CD4-positive, alpha-beta T cell (primary cell): ENCODE data around the gene ARHGEF6. TPM values are rescaled to one million over a fixed set of nuclear protein-coding genes. Genes with fewer than 3 reads are reported as not detected.
A peak's percentile ranks its signal among the peaks of the same experiment; 100 is the strongest.

Experiments
- ATAC-seq: fragments of 200-7000 bp; cut with Tn5 transposase; one replicate; pipeline ENCODE4 v1.10.0; 2022; ENCODE audit warnings: mild to moderate bottlenecking; ENCODE audit not compliant: poor library complexity
- CTCF ChIA-PET: fragments of 350-600 bp; sonication (Branson Sonifier 250); formaldehyde crosslinking; loops from one replicate; lab custom pipeline; 2021; ENCODE audit warnings: antibody characterized with exemption, inconsistent platforms; lab: Charles Lee
- POLR2A ChIA-PET: fragments of 350-600 bp; sonication (Branson Sonifier 250); formaldehyde crosslinking; loops from one replicate; lab custom pipeline; 2021; ENCODE audit warnings: antibody characterized with exemption, inconsistent platforms; lab: Charles Lee
- DNase-seq, 14 experiments: peaks; one replicate each; pipeline ENCODE4 v3.0.0-alpha.2; 2013 to 2020; ENCODE audit warnings: mixed read lengths in 2 of 14
- H3K27ac ChIP-seq, 2 donors: one replicate each; pipeline versions ENCODE4 v1.5.1 to v1.7.0; 2013; ENCODE audit warnings: low read length in 2 of 2, low read depth in 1 of 2, mild to moderate bottlenecking in 1 of 2
- H3K27me3 ChIP-seq, 2 experiments: 1 replicate in 1 of 2; 2 replicates in 1 of 2; pipeline versions ENCODE4 v1.6.1 to v1.7.0; 2013; ENCODE audit warnings: low read length in 2 of 2, control low read depth in 1 of 2, mild to moderate bottlenecking in 1 of 2, moderate library complexity in 1 of 2; ENCODE audit not compliant: insufficient read depth in 2 of 2, control insufficient read depth in 1 of 2
- H3K36me3 ChIP-seq: one replicate; pipeline ENCODE4 v1.6.1; 2013; ENCODE audit warnings: low read length, control low read depth; ENCODE audit not compliant: insufficient read depth
- H3K4me1 ChIP-seq: one replicate; pipeline ENCODE4 v1.6.1; 2013; ENCODE audit warnings: low read length, control low read depth; ENCODE audit not compliant: insufficient read depth
- H3K4me3 ChIP-seq: one replicate; pipeline ENCODE4 v1.5.1; 2013; ENCODE audit warnings: mild to moderate bottlenecking, low read length, moderate library complexity
- H3K9me3 ChIP-seq, 2 experiments: 1 replicate in 1 of 2; 2 replicates in 1 of 2; pipeline versions ENCODE4 v1.6.1 to v1.7.0; 2013; ENCODE audit warnings: low read length in 2 of 2, mild to moderate bottlenecking in 2 of 2, control low read depth in 1 of 2, moderate library complexity in 1 of 2; ENCODE audit not compliant: control insufficient read depth in 1 of 2, insufficient read depth in 1 of 2
- H3K27ac Mint-ChIP-seq: one replicate; pipeline ENCODE4 v1.8.0; 2020; ENCODE audit warnings: mixed read lengths
- H3K27me3 Mint-ChIP-seq: one replicate; pipeline ENCODE4 v1.8.0; 2021; ENCODE audit warnings: mixed read lengths
- H3K36me3 Mint-ChIP-seq: one replicate; pipeline ENCODE4 v1.8.0; 2021; ENCODE audit warnings: low read depth, mixed read lengths
- H3K4me1 Mint-ChIP-seq: one replicate; pipeline ENCODE4 v1.8.0; 2021; ENCODE audit warnings: low read depth, mixed read lengths
- H3K4me3 Mint-ChIP-seq: one replicate; pipeline ENCODE4 v1.8.0; 2020; ENCODE audit warnings: mild to moderate bottlenecking, mixed read lengths
- H3K9me3 Mint-ChIP-seq: one replicate; pipeline ENCODE4 v1.8.0; 2020; ENCODE audit warnings: mixed read lengths
- CTCF ChIP-seq: fragments of 200-600 bp; IDR thresholded peaks from one replicate; pipeline ENCODE4 v1.8.0; 2022; ENCODE audit warnings: antibody characterized with exemption, mild to moderate bottlenecking
- intact Hi-C, 2 experiments: fragments of 100-400 bp; cut with DNase I in 1 of 2; cut with micrococcal nuclease in 1 of 2; formaldehyde crosslinking; loops; one replicate each; pipeline versions ENCODE4 v1.15.1 to v1.9.0; 2023 to 2025; cut with DNase I, micrococcal nuclease
- total RNA-seq, 174 experiments: library from RNA in 2 of 174; stranded (reverse) in 2 of 174; gene quantifications; one replicate each; pipeline ENCODE4 v1.2.3 and lab custom pipeline; 2021 to 2026

The ARHGEF6 gene
- total RNA-seq, 2 experiments from 2014 or later = 43.3 to 45.3 TPM

- H3K36me3 ChIP-seq = peaks cover 3% of the 10 kb centered on the region
- peak in 3 of 14 experiments; percentile 58 to 66 (median 63) for DNase-seq
- peak; percentile 44 for ATAC-seq
- H3K27me3 Mint-ChIP-seq = no peaks in the 10 kb centered on the region
- H3K4me3 ChIP-seq = no peak overlapping the region
- no peaks in the 10 kb centered on the region for H3K9me3 ChIP-seq
- intact Hi-C loops = loop anchor here in 1 of 2 experiments (5.0 kb wide), 1 partner anchor 39 kb away; no protein-coding TSS in a partner anchor
- no peaks in the 10 kb centered on the region for H3K27me3 ChIP-seq
- peak overlapping the region; percentile 95 for H3K27ac Mint-ChIP-seq
- peaks cover 59% of the 10 kb centered on the region for H3K4me1 ChIP-seq
- TF ChIP-seq CTCF = no peak
- H3K4me1 Mint-ChIP-seq = peaks cover 90% of the 10 kb centered on the region
- H3K36me3 Mint-ChIP-seq = peaks cover 31% of the 10 kb centered on the region
- ChIA-PET CTCF (no interaction called here), POLR2A (interaction anchor here (1.2 to 4.1 kb wide), 5 partner anchors 16 to 82 kb away, joined by 3 to 18 read pairs (median 10); no protein-coding TSS in a partner anchor)
- peak overlapping the region; percentile 42 for H3K4me3 Mint-ChIP-seq
- peak overlapping the region; percentile 58 to 67 for H3K27ac ChIP-seq
- no peaks in the 10 kb centered on the region for H3K9me3 Mint-ChIP-seq
Observed at GRCh38 chrX:136691028-136691809, 89.5 kb downstream of the ARHGEF6 start.

GRCh38 chrX:136689436-136689835 is 91.3 kb downstream of the ARHGEF6 start:
- Histone ChIP-seq H3K27me3 (no peaks in the 10 kb centered on the region), H3K4me1 (peaks cover 62% of the 10 kb centered on the region), H3K9me3 (no peaks in the 10 kb centered on the region), H3K36me3 (peaks cover 15% of the 10 kb centered on the region), H3K4me3 (no peak overlapping the region), H3K27ac (peak overlapping the region; percentile 67 to 75)
- intact Hi-C loops = loop anchor here in 1 of 2 experiments (2.0 to 10.0 kb wide), 2 partner anchors 15 to 55 kb away; no protein-coding TSS in a partner anchor
- peak overlapping the region; percentile 95 for H3K27ac Mint-ChIP-seq
- no peak for TF ChIP-seq CTCF
- no peaks in the 10 kb centered on the region for H3K27me3 Mint-ChIP-seq
- DNase-seq = peak in 4 of 14 experiments; percentile 38 to 51 (median 42)
- ChIA-PET CTCF (no interaction called here), POLR2A (interaction anchor here (0.7 to 4.1 kb wide), 10 partner anchors 14 to 191 kb away, joined by 3 to 18 read pairs (median 5); partner anchors contain the start of gene RBMX)
- H3K4me1 Mint-ChIP-seq = peaks cover 78% of the 10 kb centered on the region
- no peaks in the 10 kb centered on the region for H3K9me3 Mint-ChIP-seq
- H3K36me3 Mint-ChIP-seq = peaks cover 22% of the 10 kb centered on the region
- H3K4me3 Mint-ChIP-seq = peak overlapping the region; percentile 27
- peak; percentile 11 for ATAC-seq

- CTCF ChIA-PET = no interaction called here
- H3K27ac Mint-ChIP-seq = peak overlapping the region; percentile 95
- DNase-seq = peak in 2 of 14 experiments; percentile 69 to 76
Observed at GRCh38 chrX:136687457-136687856, 93.3 kb downstream of the ARHGEF6 start.

More at GRCh38 chrX:136687457-136687856, 93.3 kb downstream of the ARHGEF6 start:
- TF ChIP-seq CTCF = no peak
- Histone ChIP-seq H3K27me3 (no peaks in the 10 kb centered on the region), H3K4me1 (peaks cover 53% of the 10 kb centered on the region), H3K4me3 (no peak overlapping the region), H3K27ac (peak overlapping the region; percentile 61 to 75), H3K9me3 (no peaks in the 10 kb centered on the region), H3K36me3 (peaks cover 29% of the 10 kb centered on the region)
- no peaks in the 10 kb centered on the region for H3K9me3 Mint-ChIP-seq
- peak; percentile 55 for ATAC-seq
- intact Hi-C loops = loop anchor here in 1 of 2 experiments (10.0 kb wide), 1 partner anchor 53 kb away; no protein-coding TSS in a partner anchor
- H3K4me1 Mint-ChIP-seq = peaks cover 58% of the 10 kb centered on the region
- peaks cover 27% of the 10 kb centered on the region for H3K36me3 Mint-ChIP-seq
- H3K4me3 Mint-ChIP-seq = peak overlapping the region; percentile 54
- no peaks in the 10 kb centered on the region for H3K27me3 Mint-ChIP-seq
- POLR2A ChIA-PET = interaction anchor here (0.8 to 0.9 kb wide), 2 partner anchors 29 to 52 kb away, joined by 4 read pairs; no protein-coding TSS in a partner anchor
